Skeletal muscle tissue (tissue), 4 donors: ENCODE data around the gene SERP2. TPM values are rescaled to one million over a fixed set of nuclear protein-coding genes. Genes with fewer than 3 reads are reported as not detected.

Source experiments
- H3K27ac ChIP-seq: one replicate; pipeline ENCODE4 v1.7.0; 2013; ENCODE audit warnings: mild to moderate bottlenecking, low read depth, low read length, inconsistent platforms
- H3K27me3 ChIP-seq, 3 donors: one replicate each; pipeline ENCODE4 v1.7.0; 2013; ENCODE audit warnings: low read length in 3 of 3; ENCODE audit not compliant: control insufficient read depth in 3 of 3, insufficient read depth in 3 of 3
- H3K36me3 ChIP-seq, 3 donors: one replicate each; pipeline ENCODE4 v1.7.0; 2013; ENCODE audit warnings: low read length in 3 of 3; ENCODE audit not compliant: control insufficient read depth in 3 of 3, insufficient read depth in 3 of 3
- H3K4me1 ChIP-seq, 3 donors: one replicate each; pipeline ENCODE4 v1.7.0; 2013; ENCODE audit warnings: low read length in 3 of 3, mild to moderate bottlenecking in 3 of 3; ENCODE audit not compliant: control insufficient read depth in 3 of 3, insufficient read depth in 3 of 3
- H3K4me3 ChIP-seq, 3 donors: one replicate each; pipeline ENCODE4 v1.7.0; 2013; ENCODE audit warnings: low read length in 3 of 3
- H3K9ac ChIP-seq, 3 donors: one replicate each; pipeline ENCODE4 v1.7.0; 2013; ENCODE audit warnings: low read length in 3 of 3, mild to moderate bottlenecking in 3 of 3, moderate library complexity in 2 of 3, low read depth in 1 of 3
- H3K9me3 ChIP-seq, 3 donors: one replicate each; pipeline ENCODE4 v1.7.0; 2013; ENCODE audit warnings: low read length in 3 of 3; ENCODE audit not compliant: control insufficient read depth in 3 of 3
- total RNA-seq: library from RNA; depleted of rRNA; stranded (reverse); fragments of >200 nt; gene quantifications from one replicate; pipeline ENCODE4 v1.2.3, GENCODE V29; 2014
- donor health status: Osteomylitis.

SERP2 gene
- total RNA-seq, 1 donor from 2014 or later: 5.7 TPM

- peaks cover 0 to 5% (median 3%) of the 10 kb centered on the region in 3 donors for H3K27me3 ChIP-seq
- peak overlapping the region; percentile 59 for H3K27ac ChIP-seq
- H3K9ac ChIP-seq: no peak overlapping the region
- H3K4me3 ChIP-seq: no peak overlapping the region
- peaks cover 0 to 12% (median 5%) of the 10 kb centered on the region in 3 donors for H3K4me1 ChIP-seq
- no peaks in the 10 kb centered on the region for H3K9me3 ChIP-seq
- H3K36me3 ChIP-seq: no peaks in the 10 kb centered on the region
Observed at GRCh38 chr13:44395976-44396694, 22.5 kb downstream of the SERP2 start.

- Histone ChIP-seq H3K4me1 (peaks cover 0 to 12% (median 5%) of the 10 kb centered on the region in 3 donors), H3K27me3 (peaks cover 0 to 5% (median 3%) of the 10 kb centered on the region in 3 donors), H3K9ac (peak overlapping the region in 1 of 3 donors; percentile 42), H3K27ac (peak overlapping the region; percentile 59), H3K9me3 (no peaks in the 10 kb centered on the region), H3K36me3 (no peaks in the 10 kb centered on the region), H3K4me3 (peak overlapping the region in 2 of 3 donors; percentile 17 to 25)
Observed at GRCh38 chr13:44396701-44397580, 23.3 kb downstream of the SERP2 start.

GRCh38 chr13:44397766-44398223 lies 24.2 kb downstream of the SERP2 start:
- H3K4me3 ChIP-seq: no peak overlapping the region
- H3K4me1 ChIP-seq: peaks cover 0 to 12% (median 5%) of the 10 kb centered on the region in 3 donors
- H3K9ac ChIP-seq: peak overlapping the region in 1 of 3 donors; percentile 42
- H3K27ac ChIP-seq: peak overlapping the region; percentile 59
- no peaks in the 10 kb centered on the region for H3K36me3 ChIP-seq
- peaks cover 0 to 5% (median 3%) of the 10 kb centered on the region in 3 donors for H3K27me3 ChIP-seq
- H3K9me3 ChIP-seq: no peaks in the 10 kb centered on the region

- H3K27me3 ChIP-seq: peaks cover 0 to 6% (median 5%) of the 10 kb centered on the region in 3 donors
- H3K4me3 ChIP-seq: no peak overlapping the region
- no peak overlapping the region for H3K27ac ChIP-seq
- H3K36me3 ChIP-seq: no peaks in the 10 kb centered on the region
- peaks cover 0 to 12% (median 5%) of the 10 kb centered on the region in 3 donors for H3K4me1 ChIP-seq
- H3K9ac ChIP-seq: no peak overlapping the region
- no peaks in the 10 kb centered on the region for H3K9me3 ChIP-seq
Observed at GRCh38 chr13:44398606-44399005, 25.0 kb downstream of the SERP2 start.

GRCh38 chr13:44399074-44399473 lies 25.4 kb downstream of the SERP2 start:
- H3K9ac ChIP-seq: no peak overlapping the region
- peaks cover 0 to 12% (median 5%) of the 10 kb centered on the region in 3 donors for H3K4me1 ChIP-seq
- no peaks in the 10 kb centered on the region for H3K36me3 ChIP-seq
- no peak overlapping the region for H3K27ac ChIP-seq
- no peak overlapping the region for H3K4me3 ChIP-seq
- no peaks in the 10 kb centered on the region for H3K9me3 ChIP-seq
- peaks cover 0 to 6% (median 5%) of the 10 kb centered on the region in 3 donors for H3K27me3 ChIP-seq

GRCh38 chr13:44400736-44401135 lies 27.1 kb downstream of the SERP2 start:
- Histone ChIP-seq H3K36me3 (no peaks in the 10 kb centered on the region), H3K4me3 (no peak overlapping the region), H3K27ac (no peak overlapping the region), H3K4me1 (peaks cover 0 to 12% (median 5%) of the 10 kb centered on the region in 3 donors), H3K9ac (no peak overlapping the region), H3K9me3 (no peaks in the 10 kb centered on the region), H3K27me3 (peaks cover 0 to 6% (median 5%) of the 10 kb centered on the region in 3 donors)

- Histone ChIP-seq H3K9ac (no peak overlapping the region), H3K27me3 (peaks cover 0 to 6% (median 5%) of the 10 kb centered on the region in 3 donors), H3K9me3 (no peaks in the 10 kb centered on the region), H3K27ac (no peak overlapping the region), H3K4me3 (no peak overlapping the region), H3K36me3 (no peaks in the 10 kb centered on the region), H3K4me1 (peaks cover 0 to 11% (median 2%) of the 10 kb centered on the region in 3 donors)
Observed at GRCh38 chr13:44401577-44401976, 28.0 kb downstream of the SERP2 start.

GRCh38 chr13:44402899-44403445 lies 29.3 kb downstream of the SERP2 start:
- H3K27ac ChIP-seq: no peak overlapping the region
- no peak overlapping the region for H3K4me3 ChIP-seq
- H3K4me1 ChIP-seq: no peaks in the 10 kb centered on the region
- peaks cover 0 to 5% (median 5%) of the 10 kb centered on the region in 3 donors for H3K27me3 ChIP-seq
- no peaks in the 10 kb centered on the region for H3K9me3 ChIP-seq
- no peaks in the 10 kb centered on the region for H3K36me3 ChIP-seq
- H3K9ac ChIP-seq: no peak overlapping the region

- no peak overlapping the region for H3K4me3 ChIP-seq
- H3K9me3 ChIP-seq: no peaks in the 10 kb centered on the region
- H3K27ac ChIP-seq: no peak overlapping the region
- no peaks in the 10 kb centered on the region for H3K4me1 ChIP-seq
- H3K9ac ChIP-seq: no peak overlapping the region
- H3K27me3 ChIP-seq: peaks cover 0 to 5% (median 3%) of the 10 kb centered on the region in 3 donors
- no peaks in the 10 kb centered on the region for H3K36me3 ChIP-seq
Observed at GRCh38 chr13:44403461-44404056, 29.9 kb downstream of the SERP2 start.
